ENCODE data around the gene PLSCR5. TPM values are rescaled to one million over a fixed set of nuclear protein-coding genes. Genes with fewer than 3 reads are reported as not detected.

The PLSCR5 gene
- total RNA-seq, 4 donors from 2014 or later = not detected

- Histone ChIP-seq H3K36me3 (no peaks in the 10 kb centered on the region), H3K4me1 (no peaks in the 10 kb centered on the region), H3K27ac (no peak overlapping the region), H3K27me3 (no peaks in the 10 kb centered on the region), H3K4me3 (no peak overlapping the region), H3K9me3 (no peaks in the 10 kb centered on the region)
- no peak for TF ChIP-seq EP300 (IDR thresholded peaks at IDR 0.05; ENCODE audit: low read depth)
- TF ChIP-seq CTCF (IDR thresholded peaks at IDR 0.05) = no peak
- no peak for TF ChIP-seq POLR2AphosphoS5 (IDR thresholded peaks at IDR 0.05)
- no peak for TF ChIP-seq POLR2A (IDR thresholded peaks at IDR 0.05)
- in situ Hi-C loops (cut with MboI; ENCODE audit: low pct_ligation_motif_present in 1 of 4, low pct_unique_long_range_greater_than_20kb in 1 of 4, low sequenced_read_pairs in 3 of 4) (no loop called here), intact Hi-C loops (cut with DNase I; ENCODE audit: low total_unique reads) (no loop called here)
- no peak for DNase-seq
Observed at GRCh38 chr3:146566138-146566537, 39.0 kb downstream of the PLSCR5 start.

- in situ Hi-C loops (cut with MboI; ENCODE audit: low pct_ligation_motif_present in 1 of 4, low pct_unique_long_range_greater_than_20kb in 1 of 4, low sequenced_read_pairs in 3 of 4) (no loop called here), intact Hi-C loops (cut with DNase I; ENCODE audit: low total_unique reads) (no loop called here)
- no peaks in the 10 kb centered on the region for H3K36me3 ChIP-seq
- no peaks in the 10 kb centered on the region for H3K4me1 ChIP-seq
- H3K27me3 ChIP-seq = no peaks in the 10 kb centered on the region
- no peaks in the 10 kb centered on the region for H3K9me3 ChIP-seq
- DNase-seq = no peak
- H3K27ac ChIP-seq = no peak overlapping the region
- TF ChIP-seq CTCF (IDR thresholded peaks at IDR 0.05) (no peak), EP300 (IDR thresholded peaks at IDR 0.05; ENCODE audit: low read depth) (no peak), POLR2AphosphoS5 (IDR thresholded peaks at IDR 0.05) (no peak), POLR2A (IDR thresholded peaks at IDR 0.05) (no peak)
- no peak overlapping the region for H3K4me3 ChIP-seq
- WGBS, 2 donors (ENCODE audit: low coverage in 1 of 2) = 82% methylated on average over 1 of the region's 1 CpG; no CpG with 5 or more reads in 1 of the 2 donors
Observed at GRCh38 chr3:146561879-146562278, 43.3 kb downstream of the PLSCR5 start.

- no peaks in the 10 kb centered on the region for H3K27me3 ChIP-seq
- intact Hi-C loops (cut with DNase I; ENCODE audit: low total_unique reads) (no loop called here), in situ Hi-C loops (cut with MboI; ENCODE audit: low pct_ligation_motif_present in 1 of 4, low pct_unique_long_range_greater_than_20kb in 1 of 4, low sequenced_read_pairs in 3 of 4) (no loop called here)
- WGBS, 2 donors (ENCODE audit: low coverage in 1 of 2) = 96 to 100% methylated on average over 1 of the region's 1 CpG
- H3K36me3 ChIP-seq = no peaks in the 10 kb centered on the region
- no peak overlapping the region for H3K4me3 ChIP-seq
- TF ChIP-seq POLR2AphosphoS5 (IDR thresholded peaks at IDR 0.05) (no peak), POLR2A (IDR thresholded peaks at IDR 0.05) (no peak)
- DNase-seq = no peak
- H3K4me1 ChIP-seq = no peaks in the 10 kb centered on the region
- no peak overlapping the region for H3K27ac ChIP-seq
- H3K9me3 ChIP-seq = no peaks in the 10 kb centered on the region
Observed at GRCh38 chr3:146561463-146561862, 43.7 kb downstream of the PLSCR5 start.

GRCh38 chr3:146560678-146561077, 44.5 kb downstream of the PLSCR5 start:
- intact Hi-C loops (cut with DNase I; ENCODE audit: low total_unique reads) (no loop called here), in situ Hi-C loops (cut with MboI; ENCODE audit: low pct_ligation_motif_present in 1 of 4, low pct_unique_long_range_greater_than_20kb in 1 of 4, low sequenced_read_pairs in 3 of 4) (no loop called here)
- TF ChIP-seq POLR2A (IDR thresholded peaks at IDR 0.05) = no peak
- TF ChIP-seq CTCF (IDR thresholded peaks at IDR 0.05) = no peak
- TF ChIP-seq POLR2AphosphoS5 (IDR thresholded peaks at IDR 0.05) = no peak
- no peak for TF ChIP-seq EP300 (IDR thresholded peaks at IDR 0.05; ENCODE audit: low read depth)
- H3K4me3 ChIP-seq = no peak overlapping the region
- 77 to 87% methylated on average over 2 of the region's 2 CpGs for WGBS, 2 donors (ENCODE audit: low coverage in 1 of 2)
- H3K4me1 ChIP-seq = no peaks in the 10 kb centered on the region
- H3K9me3 ChIP-seq = no peaks in the 10 kb centered on the region
- no peak overlapping the region for H3K27ac ChIP-seq
- H3K36me3 ChIP-seq = no peaks in the 10 kb centered on the region
- no peak for DNase-seq
- no peaks in the 10 kb centered on the region for H3K27me3 ChIP-seq

GRCh38 chr3:146559388-146559787, 45.8 kb downstream of the PLSCR5 start:
- intact Hi-C loops (cut with DNase I; ENCODE audit: low total_unique reads) = no loop called here
- DNase-seq = no peak
- Histone ChIP-seq H3K36me3 (no peaks in the 10 kb centered on the region), H3K9me3 (no peaks in the 10 kb centered on the region), H3K27ac (no peak overlapping the region), H3K27me3 (no peaks in the 10 kb centered on the region), H3K4me1 (no peaks in the 10 kb centered on the region), H3K4me3 (no peak overlapping the region)
- in situ Hi-C loops (cut with MboI; ENCODE audit: low pct_ligation_motif_present in 1 of 4, low pct_unique_long_range_greater_than_20kb in 1 of 4, low sequenced_read_pairs in 3 of 4) = no loop called here
- TF ChIP-seq POLR2AphosphoS5 (IDR thresholded peaks at IDR 0.05) (no peak), EP300 (IDR thresholded peaks at IDR 0.05; ENCODE audit: low read depth) (no peak), CTCF (IDR thresholded peaks at IDR 0.05) (no peak), POLR2A (IDR thresholded peaks at IDR 0.05) (no peak)
- WGBS, 2 donors (ENCODE audit: low coverage in 1 of 2) = 67 to 87% methylated on average over 3 of the region's 3 CpGs

Data from transverse colon (tissue), 4 donors.